HCT116 (cell line): ENCODE measurements around the gene ZEB2.

Experiments used
- JUND ChIP-seq: IDR thresholded peaks from 2 replicates; pipeline ENCODE4 v1.6.1; 2012
- POLR2A ChIP-seq: IDR thresholded peaks from 2 replicates; pipeline ENCODE4 v1.7.0; 2011; ENCODE audit warnings: borderline replicate concordance; ENCODE audit not compliant: insufficient read depth, insufficient read length; ENCODE audit errors: extremely low read depth
- POLR2AphosphoS5 ChIP-seq: IDR thresholded peaks from 2 replicates; pipeline ENCODE4 v1.6.1; 2011; ENCODE audit warnings: mild to moderate bottlenecking, low read depth, low read length, moderate library complexity
- TCF7L2 ChIP-seq: IDR thresholded peaks from 2 replicates; pipeline ENCODE4 v1.7.0; 2011; ENCODE audit warnings: borderline replicate concordance, inconsistent platforms; ENCODE audit not compliant: insufficient read depth, insufficient read length; ENCODE audit errors: extremely low read depth
- TF ChIP-seq, protein P1 (sequence below), 3 experiments: fragments of 200-600 bp in 1 of 3; sonication (generic) in 1 of 3; IDR thresholded peaks in 2 of 3; conservative IDR thresholded peaks in 1 of 3; 2 replicates each; pipeline ENCODE4 v1.5.1; 2012 to 2017; ENCODE audit warnings: low read depth in 2 of 3, low read length in 2 of 3, antibody characterized with exemption in 1 of 3, borderline replicate concordance in 1 of 3, control low read depth in 1 of 3, mild to moderate bottlenecking in 1 of 3, mixed read lengths in 1 of 3, mixed run types in 1 of 3, moderate library complexity in 1 of 3; ENCODE audit not compliant: insufficient read depth in 1 of 3

DNA sequence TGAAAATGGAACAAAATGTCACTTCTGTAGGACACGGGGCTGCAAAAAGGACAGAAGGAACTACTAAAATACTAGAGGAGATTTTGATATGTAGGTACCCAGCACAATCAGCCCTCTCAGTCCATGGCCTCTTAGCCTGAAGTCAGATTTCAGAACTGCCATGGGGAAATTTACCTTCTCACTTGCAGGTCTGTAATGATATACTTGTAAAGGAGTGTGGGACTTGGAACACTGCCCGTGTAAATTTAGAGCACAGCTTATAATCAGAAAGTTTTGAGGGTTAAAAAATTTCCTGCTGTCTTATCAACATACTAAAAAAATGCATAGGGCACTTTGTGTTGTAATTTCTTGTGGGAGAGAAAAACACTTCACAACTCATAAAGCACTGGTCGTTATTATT, 60.6 kb downstream of the ZEB2 start:
- TF ChIP-seq, protein P1, sequence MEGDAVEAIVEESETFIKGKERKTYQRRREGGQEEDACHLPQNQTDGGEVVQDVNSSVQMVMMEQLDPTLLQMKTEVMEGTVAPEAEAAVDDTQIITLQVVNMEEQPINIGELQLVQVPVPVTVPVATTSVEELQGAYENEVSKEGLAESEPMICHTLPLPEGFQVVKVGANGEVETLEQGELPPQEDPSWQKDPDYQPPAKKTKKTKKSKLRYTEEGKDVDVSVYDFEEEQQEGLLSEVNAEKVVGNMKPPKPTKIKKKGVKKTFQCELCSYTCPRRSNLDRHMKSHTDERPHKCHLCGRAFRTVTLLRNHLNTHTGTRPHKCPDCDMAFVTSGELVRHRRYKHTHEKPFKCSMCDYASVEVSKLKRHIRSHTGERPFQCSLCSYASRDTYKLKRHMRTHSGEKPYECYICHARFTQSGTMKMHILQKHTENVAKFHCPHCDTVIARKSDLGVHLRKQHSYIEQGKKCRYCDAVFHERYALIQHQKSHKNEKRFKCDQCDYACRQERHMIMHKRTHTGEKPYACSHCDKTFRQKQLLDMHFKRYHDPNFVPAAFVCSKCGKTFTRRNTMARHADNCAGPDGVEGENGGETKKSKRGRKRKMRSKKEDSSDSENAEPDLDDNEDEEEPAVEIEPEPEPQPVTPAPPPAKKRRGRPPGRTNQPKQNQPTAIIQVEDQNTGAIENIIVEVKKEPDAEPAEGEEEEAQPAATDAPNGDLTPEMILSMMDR (IDR thresholded peaks at IDR 0.05 in 2 of 3, conservative IDR thresholded peaks at IDR 0.05 in 1 of 3; ENCODE audit: borderline replicate concordance in 1 of 3, insufficient read depth in 1 of 3, low read depth in 2 of 3, low read length in 2 of 3) = no peak
- no peak for TF ChIP-seq JUND
- TF ChIP-seq POLR2A = no peak
- no peak for TF ChIP-seq TCF7L2
- TF ChIP-seq POLR2AphosphoS5 = no peak
